Heart right ventricle (tissue), 16 donors: ENCODE measurements around the gene FDPS. TPM values are rescaled to one million over a fixed set of nuclear protein-coding genes. Genes with fewer than 3 reads are reported as not detected.

ENCODE experiments used
- ATAC-seq, 8 donors: fragments of 200-7000 bp; cut with Tn5 transposase; one replicate each; pipeline ENCODE4 v1.9.1; 2020; ENCODE audit warnings: mild to moderate bottlenecking in 8 of 8, moderate library complexity in 8 of 8, moderate number of reproducible peaks in 1 of 8
- DNase-seq, 2 donors: peaks; one replicate each; pipeline ENCODE4 v3.0.0-alpha.2; 2020
- H3K27ac ChIP-seq, 10 donors: fragments of 200-600 bp; sonication (generic) in 2 of 10; one replicate each; pipeline versions ENCODE4 v1.5.0 to v1.8.0; 2020 to 2022; ENCODE audit warnings: mild to moderate bottlenecking in 3 of 10
- H3K27me3 ChIP-seq, 7 donors: fragments of 200-600 bp; one replicate each; pipeline ENCODE4 v1.8.0; 2021 to 2022; ENCODE audit warnings: mild to moderate bottlenecking in 2 of 7
- H3K36me3 ChIP-seq, 9 donors: fragments of 200-600 bp; sonication (generic) in 1 of 9; one replicate each; pipeline versions ENCODE4 v1.5.0 to v1.8.0; 2020 to 2022; ENCODE audit warnings: mild to moderate bottlenecking in 2 of 9
- H3K4me1 ChIP-seq, 9 donors: fragments of 200-600 bp; sonication (generic) in 1 of 9; one replicate each; pipeline versions ENCODE4 v1.5.0 to v1.8.0; 2020 to 2022; ENCODE audit warnings: mild to moderate bottlenecking in 4 of 9
- H3K4me3 ChIP-seq, 10 donors: fragments of 200-600 bp; sonication (generic) in 2 of 10; one replicate each; pipeline versions ENCODE4 v1.5.0 to v1.8.0; 2020 to 2022; ENCODE audit warnings: mild to moderate bottlenecking in 7 of 10, moderate library complexity in 2 of 10
- H3K9me3 ChIP-seq, 11 donors: fragments of 200-600 bp in 10 of 11; sonication (generic) in 2 of 11; one replicate each; pipeline versions ENCODE4 v1.5.0 to v1.8.0; 2013 to 2022; ENCODE audit warnings: mild to moderate bottlenecking in 2 of 11, control low read depth in 1 of 11, moderate library complexity in 1 of 11
- WGBS, 2 donors: extraction: QIAGEN DNeasy Blood & Tissue Kit; methylation state at CpG; one replicate each; pipeline ENCODE4 v1.1.7; 2013; ENCODE audit warnings: inconsistent platforms in 1 of 2; 5-methylcytosine and 5-hydroxymethylcytosine counted together
- intact Hi-C, 10 donors: fragments of 100-400 bp; cut with DNase I; formaldehyde crosslinking; loops; one replicate each; pipeline versions ENCODE4 v1.11.1 to v1.14.2; 2022
- polyA plus RNA-seq, 2 donors: library from polyadenylated mRNA; stranded (reverse); fragments of 200-250 nt; gene quantifications; one replicate each; pipeline ENCODE4 v1.2.3, GENCODE V29; 2013
- total RNA-seq, 10 donors: library from RNA; stranded (reverse); fragmentation: NEBNext Ultra II Directional in 3 of 10; extraction: Animal tissue kit (Norgen Biotek cat#: 25700) in 3 of 10; gene quantifications; one replicate each; pipeline versions ENCODE4 v1.2.1 to v1.2.4, GENCODE V29; 2021 to 2023
- TF ChIP-seq, protein P1 (sequence below), 9 donors: fragments of 200-600 bp; sonication (generic) in 2 of 9; IDR thresholded peaks; one replicate each; pipeline versions ENCODE4 v1.5.0 to v1.8.0; 2021 to 2022; ENCODE audit warnings: antibody characterized with exemption in 9 of 9, mild to moderate bottlenecking in 5 of 9, moderate library complexity in 1 of 9
- donor health status: Arrhythmogenic right ventricular cardiomyopathy.
- donor health status: ischemic (EF 13 %, LVEDD 7.1; RV severe dilation, severe dysfunction).
- donor health status: healthy with polysubstance abuse.
- donor health status: DM: no; HTN: yes; CAD: no.
- donor health status: DM: no; HTN: no; CAD: no.
- donor health status: ischemic (EF 25% LVEDD 6.9; RV normal size, moderate dysfunction).
- donor health status: ischemic (EF 25% LVEDD 5.7; RV mildly dilated, moderate dysfunction).
- donor health status: healthy.
- donor health status: DM: yes; HTN: yes; CAD: no.
- donor health status: Ischemic cardiomyopathy.
- donor health status: ischemic (EF 35%, LVEDD 5.7; RV mildly dilated, moderate dysfunction).
- donor health status: nonischemic (EF 11% LVEDD 7.7; RV severe dilation, severe dysfunction).
- donor health status: DM: yes; HTN: yes; CAD: no.
- donor health status: PGD.
- donor health status: ischemic (EF 29% LVEDD 5.4; RV normal size, mild dysfunction).
- donor health status: nonischemic (EF 23%, LVEDD 6.1; RV moderate dilation, normal function).

FDPS gene
- total and polyA plus RNA-seq, 12 donors: 63.1 to 113 (median 78.1) TPM

GRCh38 chr1:155277070-155277901 is 31.4 kb upstream of the FDPS start, which contains the start of gene HCN3:
TSS of gene HCN3 (plus strand) at chr1:155277463. CDS start at chr1:155277591, 128 bp downstream.
- Histone ChIP-seq H3K36me3 (no peaks in the 10 kb centered on the region), H3K9me3 (no peaks in the 10 kb centered on the region), H3K27me3 (no peaks in the 10 kb centered on the region), H3K4me1 (peaks cover 6 to 34% (median 30%) of the 10 kb centered on the region in 9 donors), H3K27ac (peak within 1 kb of the TSS in 9 of 10 donors; percentile 49 to 72 (median 61)), H3K4me3 (peak within 1 kb of the TSS; percentile 51 to 98 (median 70))
- TF ChIP-seq, protein P1, sequence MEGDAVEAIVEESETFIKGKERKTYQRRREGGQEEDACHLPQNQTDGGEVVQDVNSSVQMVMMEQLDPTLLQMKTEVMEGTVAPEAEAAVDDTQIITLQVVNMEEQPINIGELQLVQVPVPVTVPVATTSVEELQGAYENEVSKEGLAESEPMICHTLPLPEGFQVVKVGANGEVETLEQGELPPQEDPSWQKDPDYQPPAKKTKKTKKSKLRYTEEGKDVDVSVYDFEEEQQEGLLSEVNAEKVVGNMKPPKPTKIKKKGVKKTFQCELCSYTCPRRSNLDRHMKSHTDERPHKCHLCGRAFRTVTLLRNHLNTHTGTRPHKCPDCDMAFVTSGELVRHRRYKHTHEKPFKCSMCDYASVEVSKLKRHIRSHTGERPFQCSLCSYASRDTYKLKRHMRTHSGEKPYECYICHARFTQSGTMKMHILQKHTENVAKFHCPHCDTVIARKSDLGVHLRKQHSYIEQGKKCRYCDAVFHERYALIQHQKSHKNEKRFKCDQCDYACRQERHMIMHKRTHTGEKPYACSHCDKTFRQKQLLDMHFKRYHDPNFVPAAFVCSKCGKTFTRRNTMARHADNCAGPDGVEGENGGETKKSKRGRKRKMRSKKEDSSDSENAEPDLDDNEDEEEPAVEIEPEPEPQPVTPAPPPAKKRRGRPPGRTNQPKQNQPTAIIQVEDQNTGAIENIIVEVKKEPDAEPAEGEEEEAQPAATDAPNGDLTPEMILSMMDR (IDR thresholded peaks at IDR 0.05): peak; percentile 64 to 97 (median 84)
- DNase-seq: peak; percentile 98
- intact Hi-C loops: loop anchor here in 7 of 10 donors (1.0 to 5.0 kb wide), 6 partner anchors 32 to 46 kb away; partner anchors contain the start of genes RUSC1 (in 5 of the 7) and FDPS (in 1 of the 7)
- peak; percentile 89 to 94 (median 90) for ATAC-seq
- 1% methylated on average over 61 to 68 of the region's 68 CpGs for WGBS, 2 donors

- no peaks in the 10 kb centered on the region for H3K9me3 ChIP-seq
- intact Hi-C loops: loop anchor here in 7 of 10 donors (1.0 to 5.0 kb wide), 6 partner anchors 31 to 45 kb away; partner anchors contain the start of genes RUSC1 (in 5 of the 7) and FDPS (in 1 of the 7)
- 1% methylated on average over 29 of the region's 29 CpGs for WGBS, 2 donors
- peaks cover 6 to 29% (median 25%) of the 10 kb centered on the region in 9 donors for H3K4me1 ChIP-seq
- DNase-seq: peak; percentile 48 to 59
- peak overlapping the region in 7 of 10 donors; percentile 49 to 69 (median 61) for H3K27ac ChIP-seq
- TF ChIP-seq, protein P1 (IDR thresholded peaks at IDR 0.05): peak in 2 of 9 donors; percentile 17 to 21
- H3K36me3 ChIP-seq: no peaks in the 10 kb centered on the region
- H3K27me3 ChIP-seq: no peaks in the 10 kb centered on the region
- peak overlapping the region; percentile 51 to 98 (median 70) for H3K4me3 ChIP-seq
- ATAC-seq: peak in 5 of 8 donors; percentile 1 to 26 (median 10)
Observed at GRCh38 chr1:155277902-155278688, 30.6 kb upstream of the FDPS start.

DNA sequence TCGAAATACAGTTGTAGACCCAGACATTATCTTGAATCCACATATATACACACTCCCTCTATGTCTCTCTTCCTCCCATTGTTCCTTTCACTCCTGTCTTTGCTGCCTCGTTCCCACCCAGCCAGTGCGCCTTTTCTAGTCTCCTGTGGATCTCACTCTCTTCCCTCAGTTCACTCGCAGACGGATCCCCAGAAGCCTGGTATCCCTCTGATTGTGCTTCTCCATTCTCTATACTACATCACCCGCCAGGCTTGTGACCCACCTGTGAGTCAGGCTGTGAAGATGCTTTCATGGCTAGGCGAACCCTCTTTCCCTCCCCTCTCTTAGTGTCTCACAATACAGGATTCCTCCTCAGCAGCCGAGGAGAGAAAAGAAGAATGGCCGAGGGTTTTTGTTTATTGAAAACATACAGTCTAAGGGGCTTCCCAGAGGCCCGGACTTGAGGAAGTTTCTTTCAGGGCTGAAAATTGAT is 29.9 kb upstream of the FDPS start:
- no peak for DNase-seq
- H3K36me3 ChIP-seq: no peaks in the 10 kb centered on the region
- intact Hi-C loops: loop anchor here in 4 of 10 donors (5.0 kb wide), 1 partner anchor 44 kb away; the partner anchor contains the start of gene RUSC1 (in 4 of the 4)
- TF ChIP-seq, protein P1 (IDR thresholded peaks at IDR 0.05): no peak
- H3K4me1 ChIP-seq: peaks cover 5 to 27% (median 22%) of the 10 kb centered on the region in 9 donors
- 60% methylated on average over 10 of the region's 10 CpGs for WGBS, 2 donors
- no peak for ATAC-seq
- H3K4me3 ChIP-seq: peak overlapping the region in 2 of 10 donors; percentile 69 to 71
- no peak overlapping the region for H3K27ac ChIP-seq
- no peaks in the 10 kb centered on the region for H3K9me3 ChIP-seq
- no peaks in the 10 kb centered on the region for H3K27me3 ChIP-seq
